NOMO-1 treated with DMSO at 0.1 percent for 48 hours (cell line): ENCODE data around the gene ONECUT3.

Source experiments
- DNase-seq: peaks from one replicate; lab custom pipeline; 2025; ENCODE audit not compliant: unreplicated experiment; lab: John Stamatoyannopoulos, UW

ONECUT3 gene

GRCh38 chr19:1828279-1829238 lies 75.3 kb downstream of the ONECUT3 start:
- DNase-seq: no peak

- DNase-seq: no peak
Observed at GRCh38 chr19:1829958-1830357, 76.7 kb downstream of the ONECUT3 start.

- no peak for DNase-seq
Observed at GRCh38 chr19:1830568-1830967, 77.3 kb downstream of the ONECUT3 start.
